GM23248 (cell line): ENCODE results near the gene ALPI. TPM values are rescaled to one million over a fixed set of nuclear protein-coding genes. Genes with fewer than 3 reads are reported as not detected.
"Not testable (repeated sequence)": the region's sequence is repeated elsewhere in the genome, so short reads cannot be mapped to it uniquely, and the experiment has no call there.

Experiments used
- DNase-seq: peaks from one replicate; pipeline ENCODE4 v3.0.0-alpha.2; 2015
- H2AFZ ChIP-seq: fragments of 200-600 bp; sonication (generic); 2 replicates; pipeline ENCODE4 v1.6.1; 2016; ENCODE audit warnings: antibody characterized with exemption
- H3F3A ChIP-seq: fragments of 200-600 bp; sonication (generic); 2 replicates; pipeline ENCODE4 v1.6.1; 2016; ENCODE audit warnings: mild to moderate bottlenecking, antibody characterized with exemption, mixed run types; ENCODE audit not compliant: insufficient read depth
- H3K27ac ChIP-seq: fragments of 200-600 bp; sonication (generic); 2 replicates; pipeline ENCODE4 v1.5.1; 2016; ENCODE audit warnings: mild to moderate bottlenecking
- H3K27me3 ChIP-seq: fragments of 200-600 bp; sonication (generic); replicated peaks from 2 replicates; pipeline ENCODE4 v1.6.1; 2016; ENCODE audit warnings: mild to moderate bottlenecking; ENCODE audit not compliant: insufficient read depth
- H3K36me3 ChIP-seq: fragments of 200-600 bp; sonication (generic); 2 replicates; pipeline ENCODE4 v1.6.1; 2016; ENCODE audit warnings: low read depth, mild to moderate bottlenecking
- H3K4me1 ChIP-seq: fragments of 200-600 bp; sonication (generic); 2 replicates; pipeline ENCODE4 v1.6.1; 2016; ENCODE audit warnings: mild to moderate bottlenecking; ENCODE audit not compliant: insufficient read depth
- H3K4me2 ChIP-seq: fragments of 200-600 bp; sonication (generic); one replicate; pipeline ENCODE4 v1.6.1; 2016; ENCODE audit warnings: mild to moderate bottlenecking; ENCODE audit not compliant: unreplicated experiment
- H3K4me3 ChIP-seq: fragments of 200-600 bp; sonication (generic); 2 replicates; pipeline ENCODE4 v1.5.1; 2016; ENCODE audit warnings: mild to moderate bottlenecking
- H3K79me2 ChIP-seq: fragments of 200-600 bp; sonication (generic); 2 replicates; pipeline ENCODE4 v1.6.1; 2016; ENCODE audit warnings: mild to moderate bottlenecking; ENCODE audit not compliant: insufficient read depth
- H3K9ac ChIP-seq: fragments of 200-600 bp; sonication (generic); 2 replicates; pipeline ENCODE4 v1.6.1; 2016; ENCODE audit warnings: mild to moderate bottlenecking
- H3K9me2 ChIP-seq: fragments of 200-600 bp; sonication (generic); 2 replicates; pipeline ENCODE4 v1.6.1; 2016; ENCODE audit warnings: mixed run types, mild to moderate bottlenecking, moderate library complexity; ENCODE audit not compliant: insufficient read depth
- H3K9me3 ChIP-seq: fragments of 200-600 bp; sonication (generic); one replicate; pipeline ENCODE4 v1.6.1; 2017; ENCODE audit warnings: low read depth
- H4K20me1 ChIP-seq: fragments of 200-600 bp; sonication (generic); 2 replicates; pipeline ENCODE4 v1.6.0; 2016; ENCODE audit not compliant: insufficient read depth
- EZH2 ChIP-seq: fragments of 200-600 bp; sonication (generic); IDR thresholded peaks from 2 replicates; pipeline ENCODE4 v1.6.1; 2018; ENCODE audit warnings: antibody characterized with exemption, mild to moderate bottlenecking; ENCODE audit not compliant: insufficient read depth, poor library complexity, severe bottlenecking
- EZH2phosphoT487 ChIP-seq: fragments of 200-600 bp; sonication (generic); IDR thresholded peaks from 2 replicates; pipeline ENCODE4 v1.6.1; 2018; ENCODE audit warnings: antibody characterized with exemption, moderate library complexity, mild to moderate bottlenecking, low read depth; ENCODE audit not compliant: insufficient read depth
- WGBS, 2 experiments: methylation state at CpG; one replicate each; pipeline ENCODE4 v1.1.6; 2015 to 2017; ENCODE audit warnings: low lambda C conversion rate in 2 of 2, low coverage in 1 of 2; ENCODE audit errors: missing lambda C conversion rate in 2 of 2; 5-methylcytosine and 5-hydroxymethylcytosine counted together
- in situ Hi-C: fragments of 300-500 bp; cut with MboI; formaldehyde crosslinking; loops from 2 replicates; pipeline ENCODE4 v1.15.0; 2020
- polyA plus RNA-seq: library from polyadenylated mRNA; unstranded; fragments of >200 nt; fragmentation: Nextera tagmentation; extraction: Ambion mirVana; gene quantifications from 2 replicates; pipeline ENCODE4 v1.2.1, GENCODE V29; 2016
- total RNA-seq: library from RNA; depleted of rRNA; stranded (reverse); fragments of >200 nt; shearing (Covaris generic); gene quantifications from 2 replicates; pipeline ENCODE4 v1.2.3, GENCODE V29; 2014

ALPI gene
- total and polyA plus RNA-seq, 2 experiments from 2014 or later: not detected

- TF ChIP-seq EZH2phosphoT487: no peak
- TF ChIP-seq EZH2: no peak
- H3K36me3 ChIP-seq: no peaks in the 10 kb centered on the region
- no peaks in the 10 kb centered on the region for H3K27me3 ChIP-seq
- H3F3A ChIP-seq: no peaks in the 10 kb centered on the region
- no peak for DNase-seq
- no peak overlapping the region for H2AFZ ChIP-seq
- no peak overlapping the region for H3K4me2 ChIP-seq
- in situ Hi-C loops: no loop called here
- no peaks in the 10 kb centered on the region for H3K4me1 ChIP-seq
- H3K27ac ChIP-seq: no peak overlapping the region
- WGBS, 2 experiments: 50 to 59% methylated on average over 12 of the region's 12 CpGs
- H3K4me3 ChIP-seq: no peak overlapping the region
- H3K79me2 ChIP-seq: no peaks in the 10 kb centered on the region
- H3K9me3 ChIP-seq: no peaks in the 10 kb centered on the region
- H3K9me2 ChIP-seq: no peaks in the 10 kb centered on the region
- no peak overlapping the region for H3K9ac ChIP-seq
- H4K20me1 ChIP-seq: no peaks in the 10 kb centered on the region
Measured at GRCh38 chr2:232441147-232441651, 14.8 kb upstream of the ALPI start.

- H3K27me3 ChIP-seq, H3K4me3 ChIP-seq, H4K20me1 ChIP-seq, H3K9me2 ChIP-seq, H3K36me3 ChIP-seq, DNase-seq, H3K4me1 ChIP-seq, H2AFZ ChIP-seq, H3K9ac ChIP-seq, H3K79me2 ChIP-seq, H3K4me2 ChIP-seq, H3F3A ChIP-seq, H3K9me3 ChIP-seq, H3K27ac ChIP-seq, in situ Hi-C loops: not testable (repeated sequence)
- whole genome bisulfite sequencing, 2 experiments: 61 to 70% methylated on average over 6 to 8 of the region's 10 CpGs
Measured at GRCh38 chr2:232441922-232442321, 14.0 kb upstream of the ALPI start.

GRCh38 chr2:232442431-232442830 lies 13.5 kb upstream of the ALPI start:
- 60 to 61% methylated on average over 11 to 12 of the region's 13 CpGs for WGBS, 2 experiments
- H3K79me2 ChIP-seq, DNase-seq, H2AFZ ChIP-seq, H3K27me3 ChIP-seq, H3K4me2 ChIP-seq, H3K27ac ChIP-seq, H4K20me1 ChIP-seq, H3K36me3 ChIP-seq, H3K9me3 ChIP-seq, H3F3A ChIP-seq, H3K4me1 ChIP-seq, in situ Hi-C loops, H3K9ac ChIP-seq, H3K9me2 ChIP-seq, H3K4me3 ChIP-seq: not testable (repeated sequence)

- in situ Hi-C loops: not testable (repeated sequence)
Measured at GRCh38 chr2:232443047-232443446, 12.9 kb upstream of the ALPI start.

GRCh38 chr2:232443669-232444408 lies 12.1 kb upstream of the ALPI start:
- H4K20me1 ChIP-seq, H3K4me3 ChIP-seq, H3K9ac ChIP-seq, in situ Hi-C loops, H3K9me2 ChIP-seq, H3F3A ChIP-seq, H2AFZ ChIP-seq, H3K9me3 ChIP-seq, H3K4me1 ChIP-seq, H3K36me3 ChIP-seq, H3K27me3 ChIP-seq, H3K4me2 ChIP-seq, DNase-seq, H3K27ac ChIP-seq, H3K79me2 ChIP-seq: not testable (repeated sequence)
- WGBS, 2 experiments: 43 to 51% methylated on average over 10 to 14 of the region's 21 CpGs

More at GRCh38 chr2:232443047-232443446, 12.9 kb upstream of the ALPI start:
- H3K9ac ChIP-seq, H4K20me1 ChIP-seq, H3K79me2 ChIP-seq, H3K4me3 ChIP-seq, H3K27ac ChIP-seq, H2AFZ ChIP-seq, DNase-seq, H3K9me2 ChIP-seq, H3K36me3 ChIP-seq, H3K4me1 ChIP-seq, H3K9me3 ChIP-seq, H3F3A ChIP-seq, H3K4me2 ChIP-seq, H3K27me3 ChIP-seq: not testable (repeated sequence)
- 81 to 84% methylated on average over 6 to 10 of the region's 13 CpGs for WGBS, 2 experiments
